GM12874 (cell line): ENCODE measurements around the gene TMEM167A.

Experiments used
- TF ChIP-seq, protein P1 (sequence below): IDR thresholded peaks from 2 replicates; pipeline ENCODE4 v1.5.1; 2011; ENCODE audit warnings: low read depth, mild to moderate bottlenecking, control low read depth, low read length, moderate library complexity; ENCODE audit not compliant: insufficient read depth

TMEM167A gene

DNA sequence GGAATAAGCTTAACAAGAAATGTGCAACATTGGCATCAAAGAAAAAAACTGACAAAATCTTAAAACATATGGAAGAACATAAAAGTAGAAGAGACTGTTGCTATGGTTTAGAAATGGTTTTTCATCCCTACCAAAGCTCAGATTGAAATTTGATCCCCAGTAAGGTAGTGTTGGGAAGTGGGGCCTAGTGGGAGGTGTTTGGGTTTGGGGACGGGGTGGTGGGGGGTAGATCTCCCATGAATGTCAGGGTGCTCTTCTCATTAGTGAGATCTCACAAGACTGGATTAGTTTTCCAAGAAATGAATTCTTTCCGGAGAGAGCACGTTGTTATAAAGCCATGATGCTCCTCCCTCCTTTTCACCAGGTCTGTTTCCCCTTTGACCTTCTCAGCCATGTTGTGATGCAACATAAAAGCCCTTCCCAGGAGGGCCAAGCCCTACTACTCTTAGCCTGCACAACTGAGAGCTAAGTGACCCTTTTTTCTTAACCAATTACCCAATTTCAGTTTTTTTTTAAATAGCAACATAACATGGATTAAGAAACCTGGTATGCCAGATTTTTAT, 10.6 kb downstream of the TMEM167A start:
- TF ChIP-seq, protein P1, sequence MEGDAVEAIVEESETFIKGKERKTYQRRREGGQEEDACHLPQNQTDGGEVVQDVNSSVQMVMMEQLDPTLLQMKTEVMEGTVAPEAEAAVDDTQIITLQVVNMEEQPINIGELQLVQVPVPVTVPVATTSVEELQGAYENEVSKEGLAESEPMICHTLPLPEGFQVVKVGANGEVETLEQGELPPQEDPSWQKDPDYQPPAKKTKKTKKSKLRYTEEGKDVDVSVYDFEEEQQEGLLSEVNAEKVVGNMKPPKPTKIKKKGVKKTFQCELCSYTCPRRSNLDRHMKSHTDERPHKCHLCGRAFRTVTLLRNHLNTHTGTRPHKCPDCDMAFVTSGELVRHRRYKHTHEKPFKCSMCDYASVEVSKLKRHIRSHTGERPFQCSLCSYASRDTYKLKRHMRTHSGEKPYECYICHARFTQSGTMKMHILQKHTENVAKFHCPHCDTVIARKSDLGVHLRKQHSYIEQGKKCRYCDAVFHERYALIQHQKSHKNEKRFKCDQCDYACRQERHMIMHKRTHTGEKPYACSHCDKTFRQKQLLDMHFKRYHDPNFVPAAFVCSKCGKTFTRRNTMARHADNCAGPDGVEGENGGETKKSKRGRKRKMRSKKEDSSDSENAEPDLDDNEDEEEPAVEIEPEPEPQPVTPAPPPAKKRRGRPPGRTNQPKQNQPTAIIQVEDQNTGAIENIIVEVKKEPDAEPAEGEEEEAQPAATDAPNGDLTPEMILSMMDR, result no peak

DNA sequence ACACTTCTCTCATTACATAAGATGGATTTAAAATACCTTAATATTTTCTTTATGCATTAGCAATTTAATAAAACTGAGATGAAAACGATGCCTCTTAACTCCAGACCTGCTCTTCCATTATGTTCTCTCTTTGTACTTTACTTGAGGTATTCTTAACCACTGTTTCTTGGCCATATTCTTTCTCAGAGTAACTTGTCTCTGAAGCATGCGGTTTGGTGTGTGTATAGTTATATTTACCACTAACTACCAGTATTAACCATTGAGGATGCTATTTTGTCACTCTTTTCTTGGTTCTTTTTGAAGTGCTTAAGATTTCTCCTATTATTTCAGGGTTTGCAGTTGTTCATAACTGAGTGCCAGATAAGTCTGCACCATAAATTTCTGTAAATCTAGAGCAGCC, 17.9 kb downstream of the TMEM167A start:
- TF ChIP-seq, protein P1, result no peak

DNA sequence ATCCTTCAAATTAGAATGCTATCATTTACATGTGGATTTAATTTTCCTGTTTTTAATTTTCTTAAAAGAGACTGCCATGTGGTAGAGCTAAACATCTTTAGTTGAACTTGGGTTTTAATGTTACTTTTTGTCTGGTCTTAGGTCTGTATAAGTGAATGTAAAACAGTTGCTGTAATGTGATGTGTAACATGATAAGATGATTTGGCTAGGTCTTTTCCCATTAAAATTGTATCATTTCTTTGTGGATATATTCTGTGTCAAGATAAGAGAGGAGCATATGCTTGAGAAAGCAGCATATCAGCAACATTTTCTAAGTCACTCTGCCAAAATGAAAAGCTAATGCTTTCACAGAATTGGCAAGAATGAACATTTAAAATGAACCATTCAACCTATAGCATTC, 18.5 kb downstream of the TMEM167A start:
- TF ChIP-seq, protein P1, result no peak

DNA sequence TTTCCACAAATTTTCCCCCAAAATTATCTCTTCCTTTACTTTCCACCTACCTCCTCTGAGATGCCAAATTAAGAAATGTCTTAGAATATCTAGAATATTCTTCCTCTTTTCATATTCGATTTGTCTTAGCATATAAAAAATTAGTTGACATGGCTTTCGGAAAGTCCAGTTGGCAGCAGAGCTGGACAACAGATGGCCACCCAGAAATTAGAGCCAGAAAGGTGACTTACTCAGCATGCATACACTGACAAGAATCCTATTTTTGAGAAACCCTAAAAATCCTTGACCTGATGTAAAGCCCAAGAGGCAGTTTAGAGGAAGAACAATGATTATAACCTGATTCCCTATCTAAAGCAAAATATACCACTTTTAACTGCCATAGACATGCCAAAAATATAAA, 22.0 kb downstream of the TMEM167A start:
- TF ChIP-seq, protein P1, result no peak

DNA sequence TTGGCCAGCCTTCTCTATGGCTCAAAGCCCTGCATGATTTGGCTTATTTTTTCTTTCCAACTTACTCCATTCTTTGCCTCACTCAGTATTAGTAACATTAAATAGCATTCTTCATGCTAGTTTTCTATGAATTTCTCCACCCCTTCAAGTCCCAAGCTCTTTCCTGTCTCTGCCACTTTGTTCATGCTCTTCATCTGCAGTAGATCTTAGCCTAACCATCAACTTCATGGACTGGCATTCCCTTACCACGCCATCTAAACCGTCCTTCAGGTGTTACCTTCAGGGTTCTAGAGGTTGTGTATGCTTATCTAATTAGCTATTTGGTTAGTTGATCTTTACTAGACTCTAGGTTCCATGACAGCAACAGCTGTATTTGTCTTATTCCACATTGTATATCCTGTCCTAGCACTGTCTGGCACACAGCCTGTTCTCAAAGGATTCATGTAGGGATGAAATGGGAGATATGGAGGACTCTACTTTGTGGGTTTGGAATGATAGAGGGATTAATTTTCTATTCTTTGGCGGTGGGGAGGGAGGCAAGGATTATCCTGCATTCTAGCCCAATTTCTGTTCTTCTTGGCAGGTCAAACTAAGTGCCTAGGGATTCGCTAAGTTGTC, 26.4 kb downstream of the TMEM167A start:
- TF ChIP-seq, protein P1, result no peak

DNA sequence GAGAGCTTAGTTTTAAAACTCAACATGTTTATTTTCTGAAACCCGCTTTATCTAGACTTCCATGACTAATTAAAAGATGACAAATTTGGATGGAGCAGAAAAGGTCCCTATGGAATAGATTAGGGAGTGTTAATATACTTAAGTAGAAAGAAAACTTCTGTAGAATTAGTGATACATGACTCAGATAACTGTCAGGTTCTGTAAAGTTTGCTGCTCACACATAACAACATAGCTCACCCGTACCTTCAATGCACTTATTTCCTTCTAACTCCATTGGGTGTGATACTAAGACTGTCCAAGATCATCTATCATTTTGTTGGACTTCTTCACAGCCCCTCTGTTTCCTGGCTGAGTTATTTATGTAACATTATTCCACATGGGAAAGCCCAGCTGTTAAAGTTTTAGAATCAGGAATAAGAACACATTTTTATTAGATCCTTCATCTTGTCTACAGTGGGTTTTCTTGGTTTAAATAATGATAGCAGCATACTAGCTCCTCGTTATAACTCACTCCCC, 27.8 kb downstream of the TMEM167A start:
- TF ChIP-seq, protein P1, result no peak

DNA sequence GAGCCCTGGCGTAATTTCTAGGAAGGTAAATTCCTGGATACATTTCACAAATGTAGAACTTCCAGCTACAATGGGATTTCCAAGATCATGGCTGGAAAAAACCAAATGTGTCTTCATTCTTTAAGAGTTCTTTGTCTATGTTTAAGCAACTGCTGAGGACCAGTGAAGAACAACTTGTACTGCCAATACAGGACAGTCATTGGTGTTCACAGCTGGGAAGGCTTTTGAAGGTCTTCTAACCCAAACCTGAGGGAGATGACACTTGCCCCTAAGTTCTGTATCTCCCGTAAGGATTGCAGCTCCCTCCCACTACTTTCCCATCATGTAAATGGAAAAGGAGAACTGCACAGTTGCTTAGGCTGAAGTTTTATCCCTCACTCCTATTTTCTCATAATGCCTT, 28.4 kb downstream of the TMEM167A start:
- TF ChIP-seq, protein P1, result no peak
